Heart right ventricle (tissue), 16 donors: Measurements from ENCODE around the gene UNKL. TPM values are rescaled to one million over a fixed set of nuclear protein-coding genes. Genes with fewer than 3 reads are reported as not detected.

Experiments
- ATAC-seq, 8 donors: fragments of 200-7000 bp; cut with Tn5 transposase; one replicate each; pipeline ENCODE4 v1.9.1; 2020; ENCODE audit warnings: mild to moderate bottlenecking in 8 of 8, moderate library complexity in 8 of 8, moderate number of reproducible peaks in 1 of 8
- DNase-seq, 2 donors: peaks; one replicate each; pipeline ENCODE4 v3.0.0-alpha.2; 2020
- H3K27ac ChIP-seq, 10 donors: fragments of 200-600 bp; sonication (generic) in 2 of 10; one replicate each; pipeline versions ENCODE4 v1.5.0 to v1.8.0; 2020 to 2022; ENCODE audit warnings: mild to moderate bottlenecking in 3 of 10
- H3K27me3 ChIP-seq, 7 donors: fragments of 200-600 bp; one replicate each; pipeline ENCODE4 v1.8.0; 2021 to 2022; ENCODE audit warnings: mild to moderate bottlenecking in 2 of 7
- H3K36me3 ChIP-seq, 9 donors: fragments of 200-600 bp; sonication (generic) in 1 of 9; one replicate each; pipeline versions ENCODE4 v1.5.0 to v1.8.0; 2020 to 2022; ENCODE audit warnings: mild to moderate bottlenecking in 2 of 9
- H3K4me1 ChIP-seq, 9 donors: fragments of 200-600 bp; sonication (generic) in 1 of 9; one replicate each; pipeline versions ENCODE4 v1.5.0 to v1.8.0; 2020 to 2022; ENCODE audit warnings: mild to moderate bottlenecking in 4 of 9
- H3K4me3 ChIP-seq, 10 donors: fragments of 200-600 bp; sonication (generic) in 2 of 10; one replicate each; pipeline versions ENCODE4 v1.5.0 to v1.8.0; 2020 to 2022; ENCODE audit warnings: mild to moderate bottlenecking in 7 of 10, moderate library complexity in 2 of 10
- H3K9me3 ChIP-seq, 11 donors: fragments of 200-600 bp in 10 of 11; sonication (generic) in 2 of 11; one replicate each; pipeline versions ENCODE4 v1.5.0 to v1.8.0; 2013 to 2022; ENCODE audit warnings: mild to moderate bottlenecking in 2 of 11, control low read depth in 1 of 11, moderate library complexity in 1 of 11
- CTCF ChIP-seq, 9 donors: fragments of 200-600 bp; sonication (generic) in 2 of 9; IDR thresholded peaks; one replicate each; pipeline versions ENCODE4 v1.5.0 to v1.8.0; 2021 to 2022; ENCODE audit warnings: antibody characterized with exemption in 9 of 9, mild to moderate bottlenecking in 5 of 9, moderate library complexity in 1 of 9
- WGBS, 2 donors: extraction: QIAGEN DNeasy Blood & Tissue Kit; methylation state at CpG; one replicate each; pipeline ENCODE4 v1.1.7; 2013; ENCODE audit warnings: inconsistent platforms in 1 of 2; 5-methylcytosine and 5-hydroxymethylcytosine counted together
- intact Hi-C, 10 donors: fragments of 100-400 bp; cut with DNase I; formaldehyde crosslinking; loops; one replicate each; pipeline versions ENCODE4 v1.11.1 to v1.14.2; 2022
- polyA plus RNA-seq, 2 donors: library from polyadenylated mRNA; stranded (reverse); fragments of 200-250 nt; gene quantifications; one replicate each; pipeline ENCODE4 v1.2.3, GENCODE V29; 2013
- total RNA-seq, 10 donors: library from RNA; stranded (reverse); fragmentation: NEBNext Ultra II Directional in 3 of 10; extraction: Animal tissue kit (Norgen Biotek cat#: 25700) in 3 of 10; gene quantifications; one replicate each; pipeline versions ENCODE4 v1.2.1 to v1.2.4, GENCODE V29; 2021 to 2023
- donor health status: Arrhythmogenic right ventricular cardiomyopathy.
- donor health status: ischemic (EF 13 %, LVEDD 7.1; RV severe dilation, severe dysfunction).
- donor health status: healthy with polysubstance abuse.
- donor health status: DM: no; HTN: yes; CAD: no.
- donor health status: DM: no; HTN: no; CAD: no.
- donor health status: ischemic (EF 25% LVEDD 6.9; RV normal size, moderate dysfunction).
- donor health status: ischemic (EF 25% LVEDD 5.7; RV mildly dilated, moderate dysfunction).
- donor health status: healthy.
- donor health status: DM: yes; HTN: yes; CAD: no.
- donor health status: Ischemic cardiomyopathy.
- donor health status: ischemic (EF 35%, LVEDD 5.7; RV mildly dilated, moderate dysfunction).
- donor health status: nonischemic (EF 11% LVEDD 7.7; RV severe dilation, severe dysfunction).
- donor health status: DM: yes; HTN: yes; CAD: no.
- donor health status: PGD.
- donor health status: ischemic (EF 29% LVEDD 5.4; RV normal size, mild dysfunction).
- donor health status: nonischemic (EF 23%, LVEDD 6.1; RV moderate dilation, normal function).

Gene UNKL
- total and polyA plus RNA-seq, 12 donors = 3.3 to 20.4 (median 11.4) TPM

DNA sequence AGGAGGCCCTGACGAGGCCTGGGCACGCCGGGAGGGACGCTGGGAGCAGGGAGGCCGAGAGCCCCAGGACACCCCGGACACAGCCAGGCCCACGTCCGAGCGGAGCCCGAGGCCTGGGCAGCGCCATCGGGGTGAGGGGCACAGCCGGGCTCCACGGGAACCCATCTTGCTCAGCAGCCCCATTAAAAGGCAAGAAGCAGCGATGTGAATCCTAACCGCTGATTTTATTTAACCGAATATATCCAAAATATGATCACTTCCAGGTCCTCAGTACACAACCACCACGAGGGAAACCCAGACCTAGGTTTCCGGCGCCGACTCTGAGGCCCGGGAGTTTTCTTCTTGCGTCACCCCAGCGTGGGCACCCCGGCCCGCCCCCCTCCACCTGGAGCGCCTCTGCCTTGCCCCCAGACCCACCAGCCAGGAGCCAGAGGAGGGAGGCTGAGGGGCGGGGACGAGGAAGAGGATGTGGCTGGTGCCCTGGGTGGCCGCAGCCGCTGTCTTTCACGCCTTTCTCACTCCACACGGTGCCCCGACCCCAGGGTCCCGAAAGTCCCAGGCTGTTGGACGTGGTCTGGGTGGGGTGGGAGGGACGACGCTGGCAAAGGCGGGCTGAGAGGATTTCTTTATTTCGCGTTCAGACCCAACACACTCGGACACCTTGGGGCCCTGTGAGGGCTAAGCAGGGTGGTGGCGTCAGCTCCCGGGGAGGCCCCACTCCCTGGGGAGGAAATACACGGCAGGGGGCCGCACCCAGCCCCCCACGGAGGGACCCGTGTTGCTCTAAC, 30.4 kb upstream of the UNKL start:
- TF ChIP-seq CTCF (IDR thresholded peaks at IDR 0.05) = no peak
- Histone ChIP-seq H3K9me3 (no peaks in the 10 kb centered on the region), H3K36me3 (peaks cover 0 to 48% (median 14%) of the 10 kb centered on the region in 9 donors), H3K4me1 (no peaks in the 10 kb centered on the region), H3K27ac (no peak overlapping the region), H3K4me3 (no peak overlapping the region), H3K27me3 (no peaks in the 10 kb centered on the region)
- intact Hi-C loops = no loop called here
- DNase-seq (no peak), ATAC-seq (no peak)
- WGBS, 2 donors = 88 to 90% methylated on average over 47 to 48 of the region's 48 CpGs

DNA sequence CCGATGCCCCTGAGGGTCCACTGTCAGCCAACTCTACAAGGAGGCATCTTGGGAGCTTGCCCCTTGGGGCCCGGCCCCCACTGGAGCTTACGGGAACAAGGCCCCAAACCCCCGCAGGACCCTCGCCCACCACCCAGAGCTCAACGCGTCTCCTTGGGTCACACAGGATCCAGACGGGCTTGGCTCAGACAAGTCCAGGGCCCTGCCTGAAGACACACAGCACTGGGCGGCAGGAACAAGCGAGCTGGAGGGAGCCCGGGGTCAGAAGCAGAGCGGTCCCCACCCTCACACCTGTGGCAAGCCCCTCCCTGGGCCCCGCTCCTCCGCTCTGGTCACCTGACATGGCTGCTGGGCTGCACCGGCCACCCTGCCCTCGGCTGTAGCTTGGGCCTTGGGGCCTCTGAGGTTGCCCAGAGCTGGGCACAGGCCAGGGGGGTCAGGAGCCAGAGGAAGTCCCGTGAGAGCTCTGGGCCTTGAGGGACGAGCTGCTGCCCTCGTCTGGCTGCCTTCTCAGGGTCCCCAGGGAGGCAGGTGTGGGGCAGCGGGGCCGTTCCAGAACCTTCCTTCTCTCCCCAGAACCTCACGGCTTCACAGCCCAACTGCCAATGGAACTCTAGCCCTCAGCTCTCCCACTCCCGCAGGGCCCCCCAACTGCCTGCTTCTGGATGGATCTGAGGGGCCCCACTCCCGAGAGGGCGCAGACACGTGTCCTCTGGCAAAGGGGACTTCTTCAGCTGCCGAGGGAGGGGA, 29.7 kb upstream of the UNKL start, which contains the start of gene CCDC154:
Gene CCDC154, minus strand, starts transcription at position 577 of the 750 bp plus-strand sequence. Its CDS starts 234 bp downstream, at position 343.
- WGBS, 2 donors = 70 to 77% methylated on average over 27 of the region's 27 CpGs
- ATAC-seq (no peak), DNase-seq (no peak)
- intact Hi-C loops = no loop called here
- Histone ChIP-seq H3K4me1 (no peaks in the 10 kb centered on the region), H3K9me3 (no peaks in the 10 kb centered on the region), H3K27ac (no peak within 1 kb of the TSS), H3K36me3 (peaks cover 0 to 41% (median 14%) of the 10 kb centered on the region in 9 donors), H3K27me3 (no peaks in the 10 kb centered on the region), H3K4me3 (no peak within 1 kb of the TSS)
- no peak for TF ChIP-seq CTCF (IDR thresholded peaks at IDR 0.05)

GRCh38 chr16:1443403-1443973, 29.0 kb upstream of the UNKL start:
- no peak for ATAC-seq

More at GRCh38 chr16:1443403-1443973, 29.0 kb upstream of the UNKL start:
- no peak overlapping the region for H3K4me3 ChIP-seq
- no peak for DNase-seq
- H3K4me1 ChIP-seq = no peaks in the 10 kb centered on the region
- no peak overlapping the region for H3K27ac ChIP-seq
- TF ChIP-seq CTCF (IDR thresholded peaks at IDR 0.05) = no peak
- H3K27me3 ChIP-seq = no peaks in the 10 kb centered on the region
- intact Hi-C loops = no loop called here
- peaks cover 0 to 34% (median 14%) of the 10 kb centered on the region in 9 donors for H3K36me3 ChIP-seq
- 74 to 77% methylated on average over 37 to 38 of the region's 38 CpGs for WGBS, 2 donors
- no peaks in the 10 kb centered on the region for H3K9me3 ChIP-seq
